Mesothelial cell of epicardium (in vitro differentiated cells): Measurements from ENCODE around the gene ATP6V1C2. TPM values are rescaled to one million over a fixed set of nuclear protein-coding genes. Genes with fewer than 3 reads are reported as not detected.

ENCODE experiments used
- DNase-seq, 2 experiments: peaks; one replicate each; pipeline ENCODE4 v3.0.0; 2021; ENCODE audit warnings: low spot score in 2 of 2; ENCODE audit not compliant: unreplicated experiment in 2 of 2
- H3K27ac Mint-ChIP-seq: 2 replicates; pipeline ENCODE4 v1.8.0; 2021; ENCODE audit warnings: mixed read lengths
- H3K27me3 Mint-ChIP-seq: 2 replicates; pipeline ENCODE4 v1.8.0; 2021; ENCODE audit warnings: low read depth, mixed read lengths
- H3K36me3 Mint-ChIP-seq: 2 replicates; pipeline ENCODE4 v1.8.0; 2021; ENCODE audit warnings: mixed read lengths
- H3K4me1 Mint-ChIP-seq: 2 replicates; pipeline ENCODE4 v1.8.0; 2021; ENCODE audit warnings: mixed read lengths
- H3K4me3 Mint-ChIP-seq: 2 replicates; pipeline ENCODE4 v1.8.0; 2021; ENCODE audit warnings: mild to moderate bottlenecking, moderate library complexity, mixed read lengths
- H3K9me3 Mint-ChIP-seq: 2 replicates; pipeline ENCODE4 v1.8.0; 2021; ENCODE audit warnings: mixed read lengths
- CTCF ChIP-seq: fragments of 200-600 bp; sonication (generic); IDR thresholded peaks from one replicate; pipeline ENCODE4 v1.5.0; 2021; ENCODE audit warnings: antibody characterized with exemption; ENCODE audit not compliant: unreplicated experiment
- total RNA-seq: library from RNA; stranded (reverse); gene quantifications from 3 replicates; pipeline ENCODE4 v1.2.1, GENCODE V29; 2021

ATP6V1C2 gene
- total RNA-seq, 1 donor from 2014 or later = 0.09 TPM

GRCh38 chr2:10750610-10751009 is 29.2 kb downstream of the ATP6V1C2 start:
- Mint-ChIP-seq H3K4me1 (peaks cover 4% of the 10 kb centered on the region), H3K9me3 (no peaks in the 10 kb centered on the region), H3K36me3 (no peaks in the 10 kb centered on the region), H3K27ac (no peak overlapping the region), H3K4me3 (no peak overlapping the region), H3K27me3 (no peaks in the 10 kb centered on the region)
- no peak for TF ChIP-seq CTCF
- no peak for DNase-seq

GRCh38 chr2:10752236-10752635 is 30.8 kb downstream of the ATP6V1C2 start:
- TF ChIP-seq CTCF = no peak
- H3K4me1 Mint-ChIP-seq = peaks cover 4% of the 10 kb centered on the region
- H3K27me3 Mint-ChIP-seq = no peaks in the 10 kb centered on the region
- no peak for DNase-seq
- H3K27ac Mint-ChIP-seq = no peak overlapping the region
- no peaks in the 10 kb centered on the region for H3K36me3 Mint-ChIP-seq
- no peaks in the 10 kb centered on the region for H3K9me3 Mint-ChIP-seq
- H3K4me3 Mint-ChIP-seq = no peak overlapping the region

- H3K4me1 Mint-ChIP-seq = peaks cover 4% of the 10 kb centered on the region
- H3K27ac Mint-ChIP-seq = no peak overlapping the region
- H3K36me3 Mint-ChIP-seq = no peaks in the 10 kb centered on the region
- H3K4me3 Mint-ChIP-seq = no peak overlapping the region
- no peak for TF ChIP-seq CTCF
- H3K9me3 Mint-ChIP-seq = no peaks in the 10 kb centered on the region
- DNase-seq = no peak
- no peaks in the 10 kb centered on the region for H3K27me3 Mint-ChIP-seq
Observed at GRCh38 chr2:10753156-10753555, 31.7 kb downstream of the ATP6V1C2 start.

- no peaks in the 10 kb centered on the region for H3K36me3 Mint-ChIP-seq
- H3K27ac Mint-ChIP-seq = no peak overlapping the region
- H3K4me1 Mint-ChIP-seq = peaks cover 4% of the 10 kb centered on the region
- TF ChIP-seq CTCF = no peak
- no peaks in the 10 kb centered on the region for H3K27me3 Mint-ChIP-seq
- DNase-seq = no peak
- no peaks in the 10 kb centered on the region for H3K9me3 Mint-ChIP-seq
- H3K4me3 Mint-ChIP-seq = no peak overlapping the region
Observed at GRCh38 chr2:10753876-10754275, 32.4 kb downstream of the ATP6V1C2 start.

GRCh38 chr2:10755621-10756020 is 34.2 kb downstream of the ATP6V1C2 start:
- no peak overlapping the region for H3K27ac Mint-ChIP-seq
- H3K36me3 Mint-ChIP-seq = no peaks in the 10 kb centered on the region
- no peaks in the 10 kb centered on the region for H3K27me3 Mint-ChIP-seq
- H3K4me3 Mint-ChIP-seq = no peak overlapping the region
- no peak for DNase-seq
- TF ChIP-seq CTCF = no peak
- peaks cover 4% of the 10 kb centered on the region for H3K4me1 Mint-ChIP-seq
- no peaks in the 10 kb centered on the region for H3K9me3 Mint-ChIP-seq

GRCh38 chr2:10757814-10758286 is 36.4 kb downstream of the ATP6V1C2 start:
- no peak for TF ChIP-seq CTCF
- no peak overlapping the region for H3K27ac Mint-ChIP-seq
- H3K36me3 Mint-ChIP-seq = no peaks in the 10 kb centered on the region
- DNase-seq = no peak
- H3K4me3 Mint-ChIP-seq = no peak overlapping the region
- no peaks in the 10 kb centered on the region for H3K27me3 Mint-ChIP-seq
- H3K9me3 Mint-ChIP-seq = no peaks in the 10 kb centered on the region
- H3K4me1 Mint-ChIP-seq = no peaks in the 10 kb centered on the region
